T-helper 1 cell treated with Interleukin-12 subunit alpha and Interleukin-12 subunit beta and Interleukin-4 antibody, amounts not matched to agents 30 ng/mL and 1 ng/mL, for 36 hours (primary cell): ENCODE data around the gene KIDINS220. TPM values are rescaled to one million over a fixed set of nuclear protein-coding genes. Genes with fewer than 3 reads are reported as not detected.

Source experiments
- total RNA-seq: library from RNA; stranded (reverse); gene quantifications from 2 replicates; pipeline ENCODE4 v1.2.3, GENCODE V29; 2022

KIDINS220 gene
- total RNA-seq, 1 donor from 2014 or later, result 36.7 TPM

Other genes starting within 250 kb of the KIDINS220 start
- 228 and 240 TPM in 2 replicates for gene ID2, start 155.6 kb downstream of the KIDINS220 start, total RNA-seq
- 3.4 and 4.7 TPM in 2 replicates for gene MBOAT2, start 166.1 kb upstream of the KIDINS220 start, total RNA-seq